ENCODE results near the gene RAI14.

DNA sequence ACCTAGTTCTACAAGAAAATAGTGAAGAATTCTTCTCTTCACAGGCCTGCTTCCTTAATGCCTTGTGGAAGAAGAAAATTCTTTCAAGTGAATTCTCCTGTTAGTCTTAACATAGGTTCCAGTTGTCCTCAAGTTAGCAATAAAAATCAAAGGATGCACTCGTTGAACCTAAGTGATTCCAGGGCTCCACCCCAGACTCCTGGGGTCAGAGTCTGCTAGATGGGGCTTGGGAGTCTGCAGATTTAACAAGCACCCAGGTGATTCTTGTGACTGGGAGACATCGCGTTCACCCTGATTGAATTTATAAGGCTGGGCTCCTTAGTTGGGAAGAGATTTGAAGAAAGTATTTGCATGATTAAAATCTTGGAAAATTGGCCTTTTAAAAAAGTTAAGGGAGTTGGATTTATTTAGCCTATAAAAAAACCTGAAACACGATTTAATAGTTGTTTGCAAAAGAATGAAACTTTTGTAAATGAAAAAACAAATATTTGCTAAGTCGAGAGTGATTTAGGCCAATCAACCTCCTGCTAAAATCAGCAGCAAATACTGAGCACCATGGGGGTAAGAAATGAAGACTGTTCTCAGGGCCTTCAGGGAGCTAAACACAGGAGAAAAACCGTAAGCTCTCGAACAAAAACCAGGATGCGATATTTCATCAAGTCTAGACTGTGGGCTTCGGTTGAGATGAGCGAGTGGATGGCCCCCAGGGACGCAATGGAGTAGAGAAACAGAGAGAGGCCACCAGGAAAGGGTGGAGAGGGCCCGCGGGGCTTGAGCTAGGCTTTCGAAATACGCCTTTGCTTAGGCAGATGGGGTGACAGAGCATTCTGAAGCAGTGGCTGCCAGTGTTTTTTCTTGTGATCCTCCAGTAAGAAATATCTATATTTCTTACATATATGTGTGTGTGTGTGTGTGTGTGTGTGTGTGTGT lies 95.9 kb downstream of the RAI14 start:
- TF ChIP-seq TARDBP (IDR thresholded peaks at IDR 0.05) (no peak), ELF4 (IDR thresholded peaks at IDR 0.05) (no peak), ZNF384 (IDR thresholded peaks at IDR 0.05) (no peak), ARNT (IDR thresholded peaks at IDR 0.05) (no peak), SP1 (IDR thresholded peaks at IDR 0.05) (no peak), SUZ12 (IDR thresholded peaks at IDR 0.05) (no peak), BHLHE40 (IDR thresholded peaks at IDR 0.05; ENCODE audit: borderline replicate concordance) (no peak), NFRKB (IDR thresholded peaks at IDR 0.05) (no peak), FOXA1 (IDR thresholded peaks at IDR 0.05) (no peak), FOXK2 (IDR thresholded peaks at IDR 0.05) (no peak), FOXM1 (IDR thresholded peaks at IDR 0.05; ENCODE audit: borderline replicate concordance) (no peak), HDGF (IDR thresholded peaks at IDR 0.05; ENCODE audit: borderline replicate concordance) (no peak), L3MBTL2 (conservative IDR thresholded peaks at IDR 0.05) (no peak)

Data from HEK293T (cell line).